ENCODE results near the gene MYMX.

The MYMX gene

DNA sequence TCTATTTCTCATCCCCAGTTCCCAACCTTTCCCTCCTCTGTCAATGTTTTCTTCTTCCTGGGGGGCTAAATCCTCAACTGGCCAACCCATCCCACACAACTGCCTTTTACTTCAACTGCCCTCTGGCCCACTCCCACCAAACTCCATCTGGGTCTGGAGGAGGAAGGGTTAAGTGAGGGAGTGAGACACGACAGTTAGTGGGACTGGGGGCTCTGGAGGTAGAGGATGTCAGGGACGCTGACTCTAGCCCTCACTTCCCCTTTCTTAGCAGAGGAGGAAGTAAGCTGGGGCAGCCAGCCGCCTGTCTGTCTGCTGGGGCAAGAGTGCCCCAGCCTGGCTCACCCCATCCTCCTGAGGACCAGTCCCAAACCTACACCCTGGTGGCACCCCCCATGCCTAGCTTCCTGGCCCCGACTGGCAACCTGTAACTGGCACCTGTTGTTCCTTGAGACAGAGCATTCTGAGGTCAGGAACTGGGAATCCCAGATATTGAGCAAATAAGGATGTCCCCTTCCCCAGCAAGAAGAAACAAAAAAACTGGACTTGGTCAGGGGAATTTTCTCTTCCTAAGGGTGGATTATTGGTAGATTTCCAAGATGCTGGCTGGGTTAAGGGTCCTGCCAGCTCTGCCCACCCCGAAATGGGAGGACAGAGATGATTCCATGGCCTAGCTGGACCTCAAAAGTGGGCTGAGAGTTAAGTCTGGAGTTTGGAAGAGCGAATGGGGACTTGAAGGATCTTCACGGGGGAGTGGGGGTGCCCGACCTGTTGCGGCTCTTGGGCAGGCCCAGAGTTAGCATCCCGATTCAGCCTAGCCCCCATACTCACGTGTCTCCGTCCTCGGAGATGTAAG, 47.7 kb downstream of the MYMX start:
- no peak for DNase-seq (ENCODE audit: low spot score)

DNA sequence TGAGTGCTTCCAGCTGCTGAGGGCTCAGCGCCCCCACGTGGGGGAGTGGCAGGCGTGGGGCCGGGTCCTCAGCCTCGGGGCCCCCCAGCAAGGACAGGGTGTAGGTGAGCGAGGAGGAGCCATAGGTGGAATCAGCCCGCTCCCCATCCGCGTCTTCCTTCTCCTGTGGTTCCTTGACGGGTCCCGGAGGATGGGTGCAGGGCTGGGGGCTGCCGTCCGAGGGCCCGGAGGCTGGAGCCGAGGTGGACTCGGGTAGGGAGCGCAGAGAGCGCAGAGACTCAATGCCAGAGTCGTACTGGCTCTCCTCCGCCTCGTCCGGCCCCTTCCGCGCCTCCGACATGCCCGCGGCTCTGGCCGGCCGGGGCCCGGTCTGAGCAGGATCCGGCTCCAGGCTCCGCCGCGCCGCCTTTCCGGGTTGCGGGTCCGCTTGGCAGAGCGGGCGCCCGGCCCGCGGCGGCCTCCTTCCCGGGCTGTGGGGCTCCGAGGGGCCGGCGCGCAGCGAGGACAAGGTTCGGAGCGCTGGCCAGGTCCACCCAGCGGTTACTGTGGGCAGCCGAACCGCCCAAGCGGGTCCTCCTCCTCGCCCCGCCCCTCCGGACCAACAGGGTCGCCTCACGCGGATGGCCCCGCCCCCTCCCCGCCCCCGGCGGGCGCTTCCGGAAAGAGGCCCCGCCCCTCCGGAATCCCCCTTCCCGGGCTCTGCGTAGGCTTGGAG, 48.4 kb downstream of the MYMX start, which contains the start of gene NFKBIE:
Gene NFKBIE (minus strand): TSS at position 545 of the 715 bp plus-strand sequence. CDS start 205 bp downstream, at position 340.
- DNase-seq (ENCODE audit: low spot score), result peak; percentile 87

DNA sequence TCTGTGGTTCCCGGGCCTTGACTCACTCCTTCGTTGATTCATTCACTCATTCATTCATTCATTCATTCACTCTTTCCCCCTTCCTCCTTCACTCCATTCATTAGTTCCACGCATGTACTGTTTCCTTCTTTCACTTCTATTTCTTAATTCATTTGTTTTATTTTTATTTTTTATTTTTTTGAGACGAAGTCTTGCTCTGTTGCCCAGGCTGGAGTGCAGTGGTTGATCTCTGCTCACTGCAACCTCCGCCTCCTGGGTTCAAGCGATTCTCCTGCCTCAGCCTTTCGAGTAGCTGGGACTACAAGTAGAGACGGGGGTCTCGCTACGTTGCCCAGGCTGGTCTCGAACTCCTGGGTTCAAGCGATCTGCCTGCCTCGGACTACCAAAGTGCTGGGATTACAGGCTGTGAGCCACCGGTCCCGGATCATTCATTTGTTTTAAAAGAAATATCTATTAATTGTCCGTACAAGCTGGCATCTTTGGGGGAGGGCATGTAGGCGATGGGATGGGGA, 49.1 kb downstream of the MYMX start:
- no peak for DNase-seq (ENCODE audit: low spot score)

DNA sequence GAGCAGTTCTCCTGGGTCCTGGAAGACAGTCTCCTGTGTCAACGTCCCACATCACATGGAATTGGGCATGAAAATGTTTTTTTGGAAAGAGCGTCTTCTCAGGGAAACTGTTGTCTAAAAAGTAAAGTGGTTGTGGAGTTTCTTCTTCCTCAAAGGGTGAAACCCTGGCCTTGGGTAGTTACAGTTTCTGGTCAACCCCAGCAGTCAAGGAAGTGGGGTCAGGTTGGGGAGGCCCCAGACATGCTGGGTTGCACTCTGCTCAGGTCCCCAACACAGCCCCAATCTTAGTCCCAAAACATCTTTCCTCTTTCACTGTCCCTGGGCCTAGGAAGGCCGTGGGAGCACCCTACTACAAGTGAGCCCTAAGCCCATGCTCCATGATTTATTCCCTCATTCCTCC, 49.6 kb downstream of the MYMX start:
- no peak for DNase-seq (ENCODE audit: low spot score)

DNA sequence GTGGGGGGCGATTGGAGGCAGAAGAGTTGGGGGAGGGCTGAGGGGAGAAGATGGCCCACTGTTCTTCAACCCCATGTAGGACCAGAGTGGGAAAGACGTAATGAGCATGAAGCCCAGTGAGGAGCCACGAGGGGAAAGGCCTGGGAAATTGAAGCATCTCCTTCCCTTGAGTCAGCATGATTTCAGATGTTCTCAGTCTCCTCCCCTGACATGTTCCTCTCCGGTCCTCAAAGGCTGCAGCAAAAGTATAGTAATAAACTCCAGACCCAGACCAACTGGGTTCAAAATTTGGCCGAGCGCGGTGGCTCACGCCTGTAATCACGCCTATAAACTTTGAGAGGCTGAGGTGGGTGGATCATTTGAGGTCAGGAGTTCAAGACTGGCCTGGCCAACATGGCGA, 50.5 kb downstream of the MYMX start:
- no peak for DNase-seq (ENCODE audit: low spot score)
